C4-2B (cell line): ENCODE results near the gene CD58.

Source experiments
- ZFX ChIP-seq: fragments of 450-650 bp; IDR thresholded peaks from 2 replicates; pipeline ENCODE4 v1.6.1; 2017
- TF ChIP-seq, protein P1 (sequence below): fragments of 450-650 bp; conservative IDR thresholded peaks from 2 replicates; pipeline ENCODE4 v1.5.1; 2017; ENCODE audit warnings: mild to moderate bottlenecking

GRCh38 chr1:116605315-116605714 is 34.5 kb upstream of the CD58 start:
- TF ChIP-seq, protein P1, sequence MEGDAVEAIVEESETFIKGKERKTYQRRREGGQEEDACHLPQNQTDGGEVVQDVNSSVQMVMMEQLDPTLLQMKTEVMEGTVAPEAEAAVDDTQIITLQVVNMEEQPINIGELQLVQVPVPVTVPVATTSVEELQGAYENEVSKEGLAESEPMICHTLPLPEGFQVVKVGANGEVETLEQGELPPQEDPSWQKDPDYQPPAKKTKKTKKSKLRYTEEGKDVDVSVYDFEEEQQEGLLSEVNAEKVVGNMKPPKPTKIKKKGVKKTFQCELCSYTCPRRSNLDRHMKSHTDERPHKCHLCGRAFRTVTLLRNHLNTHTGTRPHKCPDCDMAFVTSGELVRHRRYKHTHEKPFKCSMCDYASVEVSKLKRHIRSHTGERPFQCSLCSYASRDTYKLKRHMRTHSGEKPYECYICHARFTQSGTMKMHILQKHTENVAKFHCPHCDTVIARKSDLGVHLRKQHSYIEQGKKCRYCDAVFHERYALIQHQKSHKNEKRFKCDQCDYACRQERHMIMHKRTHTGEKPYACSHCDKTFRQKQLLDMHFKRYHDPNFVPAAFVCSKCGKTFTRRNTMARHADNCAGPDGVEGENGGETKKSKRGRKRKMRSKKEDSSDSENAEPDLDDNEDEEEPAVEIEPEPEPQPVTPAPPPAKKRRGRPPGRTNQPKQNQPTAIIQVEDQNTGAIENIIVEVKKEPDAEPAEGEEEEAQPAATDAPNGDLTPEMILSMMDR: no peak
- no peak for TF ChIP-seq ZFX
